GM12875 (cell line): ENCODE results near the gene CTDSP1.

Experiments
- H3K4me3 ChIP-seq: one replicate; pipeline ENCODE4 v1.5.1; 2011; ENCODE audit warnings: low read depth, low read length, control low read depth
- TF ChIP-seq, protein P1 (sequence below): IDR thresholded peaks from 2 replicates; pipeline ENCODE4 v1.5.1; 2011; ENCODE audit warnings: low read depth, mild to moderate bottlenecking, control low read depth, inconsistent platforms, low read length, moderate library complexity, borderline replicate concordance; ENCODE audit not compliant: insufficient read depth

Gene CTDSP1

GRCh38 chr2:218370410-218371063 lies 29.1 kb upstream of the CTDSP1 start:
- TF ChIP-seq, protein P1, sequence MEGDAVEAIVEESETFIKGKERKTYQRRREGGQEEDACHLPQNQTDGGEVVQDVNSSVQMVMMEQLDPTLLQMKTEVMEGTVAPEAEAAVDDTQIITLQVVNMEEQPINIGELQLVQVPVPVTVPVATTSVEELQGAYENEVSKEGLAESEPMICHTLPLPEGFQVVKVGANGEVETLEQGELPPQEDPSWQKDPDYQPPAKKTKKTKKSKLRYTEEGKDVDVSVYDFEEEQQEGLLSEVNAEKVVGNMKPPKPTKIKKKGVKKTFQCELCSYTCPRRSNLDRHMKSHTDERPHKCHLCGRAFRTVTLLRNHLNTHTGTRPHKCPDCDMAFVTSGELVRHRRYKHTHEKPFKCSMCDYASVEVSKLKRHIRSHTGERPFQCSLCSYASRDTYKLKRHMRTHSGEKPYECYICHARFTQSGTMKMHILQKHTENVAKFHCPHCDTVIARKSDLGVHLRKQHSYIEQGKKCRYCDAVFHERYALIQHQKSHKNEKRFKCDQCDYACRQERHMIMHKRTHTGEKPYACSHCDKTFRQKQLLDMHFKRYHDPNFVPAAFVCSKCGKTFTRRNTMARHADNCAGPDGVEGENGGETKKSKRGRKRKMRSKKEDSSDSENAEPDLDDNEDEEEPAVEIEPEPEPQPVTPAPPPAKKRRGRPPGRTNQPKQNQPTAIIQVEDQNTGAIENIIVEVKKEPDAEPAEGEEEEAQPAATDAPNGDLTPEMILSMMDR: no peak
- no peak overlapping the region for H3K4me3 ChIP-seq

- TF ChIP-seq, protein P1: no peak
- no peak overlapping the region for H3K4me3 ChIP-seq
Measured at GRCh38 chr2:218371983-218372350, 27.7 kb upstream of the CTDSP1 start.

DNA sequence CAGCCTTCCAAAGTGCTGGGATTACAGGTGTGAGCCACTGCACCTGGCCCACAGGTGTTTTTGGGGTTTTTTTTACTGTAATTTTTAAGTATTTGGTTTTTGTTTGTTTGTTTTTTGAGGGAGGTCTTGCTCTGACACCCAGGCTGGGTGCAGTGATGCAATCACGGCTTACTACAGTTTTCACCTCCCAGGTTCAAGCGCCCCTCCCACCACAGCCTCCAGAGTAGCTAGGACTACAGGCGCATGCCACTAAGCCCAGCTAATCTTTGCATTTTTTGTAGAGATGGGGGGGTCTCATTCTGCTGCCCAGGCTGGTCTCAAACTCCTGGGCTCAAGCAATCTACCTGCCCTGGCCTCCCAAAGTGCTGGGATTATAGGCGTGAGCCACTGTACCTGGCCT lies 24.9 kb upstream of the CTDSP1 start:
- TF ChIP-seq, protein P1: no peak
- H3K4me3 ChIP-seq: no peak overlapping the region

- H3K4me3 ChIP-seq: no peak overlapping the region
- TF ChIP-seq, protein P1: no peak
Measured at GRCh38 chr2:218375212-218375611, 24.5 kb upstream of the CTDSP1 start.

GRCh38 chr2:218378053-218378452 lies 21.6 kb upstream of the CTDSP1 start:
- no peak overlapping the region for H3K4me3 ChIP-seq
- TF ChIP-seq, protein P1: no peak

DNA sequence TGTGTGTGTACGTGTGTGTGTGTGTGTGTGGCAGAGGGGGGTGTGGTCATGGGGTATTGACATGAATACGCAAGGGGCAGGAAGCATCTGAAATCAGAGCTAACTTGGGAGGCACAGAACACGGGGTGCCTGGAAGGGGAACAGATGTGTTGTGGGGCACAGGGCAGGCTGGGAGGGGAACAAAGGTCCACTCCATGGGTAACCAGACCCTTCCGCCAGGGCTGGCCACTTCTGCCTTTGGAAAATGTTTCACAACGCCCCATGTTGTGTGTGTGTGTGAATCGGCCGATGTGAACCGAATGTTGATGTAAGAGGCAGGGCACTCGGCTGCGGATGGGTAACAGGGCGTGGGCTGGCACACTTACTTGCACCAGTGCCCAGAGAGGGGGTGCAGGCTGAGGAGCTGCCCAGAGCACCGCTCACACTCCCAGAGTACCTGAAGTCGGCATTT lies 17.7 kb upstream of the CTDSP1 start, which contains the start of gene SLC11A1:
Gene SLC11A1, plus strand, starts transcription at position 358 of the 451 bp plus-strand sequence. CDS start 96 bp downstream, outside the sequence.
- TF ChIP-seq, protein P1: no peak
- no peak within 1 kb of the TSS for H3K4me3 ChIP-seq

GRCh38 chr2:218382785-218383184 lies 16.9 kb upstream of the CTDSP1 start:
- TF ChIP-seq, protein P1: no peak
- H3K4me3 ChIP-seq: no peak overlapping the region
